Type B pancreatic cell (in vitro differentiated cells): ENCODE results near the gene LZTR1. TPM values are rescaled to one million over a fixed set of nuclear protein-coding genes. Genes with fewer than 3 reads are reported as not detected.
"Not testable (repeated sequence)": the region's sequence is repeated elsewhere in the genome, so short reads cannot be mapped to it uniquely, and the experiment has no call there.

Source experiments
- DNase-seq: peaks from one replicate; pipeline ENCODE4 v3.0.0; 2021; ENCODE audit warnings: mixed read lengths; ENCODE audit not compliant: unreplicated experiment; ENCODE audit errors: extremely low spot score
- H3K27ac Mint-ChIP-seq: 2 replicates; pipeline ENCODE4 v1.8.0; 2021; ENCODE audit warnings: mild to moderate bottlenecking, mixed read lengths
- H3K27me3 Mint-ChIP-seq: 2 replicates; pipeline ENCODE4 v1.8.0; 2021; ENCODE audit warnings: mixed read lengths
- H3K36me3 Mint-ChIP-seq: 2 replicates; pipeline ENCODE4 v1.8.0; 2021; ENCODE audit warnings: mixed read lengths
- H3K4me1 Mint-ChIP-seq: one replicate; pipeline ENCODE4 v1.8.0; 2021; ENCODE audit warnings: mixed read lengths; ENCODE audit not compliant: unreplicated experiment
- H3K4me3 Mint-ChIP-seq: 2 replicates; pipeline ENCODE4 v1.8.0; 2021; ENCODE audit warnings: mild to moderate bottlenecking, mixed read lengths
- H3K9me3 Mint-ChIP-seq: 2 replicates; pipeline ENCODE4 v1.8.0; 2021; ENCODE audit warnings: mixed read lengths
- CTCF ChIP-seq: fragments of 200-600 bp; sonication (generic); conservative IDR thresholded peaks from 2 replicates; pipeline ENCODE4 v1.5.0; 2021; ENCODE audit warnings: antibody characterized with exemption, mild to moderate bottlenecking
- total RNA-seq: library from RNA; stranded (reverse); gene quantifications from 2 replicates; pipeline ENCODE4 v1.2.1, GENCODE V29; 2021; ENCODE audit warnings: low replicate concordance

The LZTR1 gene
- total RNA-seq, 1 donor from 2014 or later: 102 TPM

DNA sequence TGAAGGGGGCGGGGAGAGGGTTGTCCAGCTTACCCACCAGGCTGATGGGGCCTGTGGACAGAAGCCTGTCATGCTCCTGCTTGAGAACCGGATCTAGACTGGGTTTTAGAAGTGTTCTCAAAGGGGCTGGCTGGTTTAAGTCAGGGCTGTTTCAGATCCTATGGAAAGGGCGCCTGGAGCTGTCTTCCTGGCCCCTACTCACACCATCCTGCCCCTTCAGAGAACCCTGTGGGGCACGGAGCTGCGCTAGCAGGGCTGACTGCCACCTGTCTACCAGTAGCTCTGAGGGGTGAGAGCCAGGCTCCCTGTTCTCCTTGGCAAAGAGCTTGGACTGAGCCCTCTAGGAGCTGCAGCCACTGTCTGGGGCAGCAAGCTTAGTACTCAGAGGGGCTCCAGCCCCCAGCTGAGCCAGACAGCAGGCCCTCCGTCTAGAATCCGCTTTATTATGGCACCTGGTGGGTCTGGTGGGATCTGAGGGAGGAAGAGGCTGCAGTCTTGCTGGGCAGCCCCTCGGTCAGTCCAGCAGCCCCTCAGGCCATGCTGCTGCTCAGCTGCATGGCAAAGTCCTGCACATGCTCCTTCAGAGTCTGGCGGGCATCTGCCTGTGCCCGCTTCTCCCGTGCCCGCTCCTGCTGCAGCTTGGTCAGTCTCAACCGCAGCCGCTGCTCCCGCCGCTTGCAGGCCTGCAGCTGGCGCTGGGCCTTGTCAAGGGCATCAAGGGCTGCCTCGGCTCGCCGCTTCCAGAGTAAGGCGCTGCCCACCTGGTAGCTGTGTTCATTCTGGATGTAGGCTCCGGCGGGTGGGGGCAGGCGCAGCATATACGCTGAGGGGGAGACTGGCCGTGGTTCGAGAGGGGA is 17.5 kb downstream of the LZTR1 start:
- TF ChIP-seq CTCF: no peak
- peaks cover 11% of the 10 kb centered on the region for H3K4me1 Mint-ChIP-seq

DNA sequence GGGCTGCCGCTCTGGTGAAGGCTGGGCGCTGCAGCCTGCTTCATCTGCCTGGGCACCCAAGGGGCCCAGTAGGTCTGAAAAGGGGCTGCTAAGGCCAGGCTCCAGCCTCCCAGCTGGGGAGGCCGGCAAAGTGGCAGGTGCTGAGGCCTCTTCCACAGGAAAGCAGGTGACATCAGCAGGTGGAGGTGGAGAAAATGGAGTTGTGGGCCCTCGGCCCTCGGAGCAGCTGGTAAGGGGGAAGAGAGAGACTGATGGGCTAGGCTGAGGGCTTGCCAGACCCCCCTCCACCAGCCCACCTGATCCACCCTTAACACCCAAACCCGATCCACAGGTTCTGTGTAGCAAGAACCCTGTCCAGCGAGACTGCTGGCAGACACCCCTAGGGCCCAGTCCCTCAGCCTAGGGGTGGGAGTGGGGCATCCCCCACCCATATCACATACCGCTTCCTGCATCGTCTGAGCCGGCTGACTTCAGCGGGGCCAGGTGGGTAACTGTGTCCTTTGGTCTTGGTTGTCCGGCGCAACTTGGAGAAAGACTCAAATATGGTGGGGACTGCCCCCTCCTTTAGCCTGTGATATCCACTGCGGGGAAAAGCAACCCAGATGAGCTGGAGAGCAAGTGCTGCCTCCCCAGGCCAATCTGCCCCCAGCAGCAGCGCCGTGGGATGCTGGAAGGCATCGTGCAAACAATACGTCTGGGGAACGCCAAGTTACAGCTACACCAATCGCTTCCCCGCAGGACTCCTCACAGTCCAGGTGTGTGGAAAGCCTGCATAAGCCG is 18.3 kb downstream of the LZTR1 start:
- Mint-ChIP-seq H3K27me3 (no peaks in the 10 kb centered on the region), H3K4me3 (peak overlapping the region; percentile 96), H3K36me3 (no peaks in the 10 kb centered on the region), H3K4me1 (peaks cover 11% of the 10 kb centered on the region), H3K9me3 (no peaks in the 10 kb centered on the region), H3K27ac (no peak overlapping the region)
- DNase-seq: peak; percentile 67
- no peak for TF ChIP-seq CTCF

More for the DNA sequence above, 17.5 kb downstream of the LZTR1 start:
- Mint-ChIP-seq H3K27me3 (no peaks in the 10 kb centered on the region), H3K9me3 (no peaks in the 10 kb centered on the region), H3K36me3 (no peaks in the 10 kb centered on the region), H3K4me3 (no peak overlapping the region), H3K27ac (no peak overlapping the region)
- DNase-seq: peak; percentile 68

DNA sequence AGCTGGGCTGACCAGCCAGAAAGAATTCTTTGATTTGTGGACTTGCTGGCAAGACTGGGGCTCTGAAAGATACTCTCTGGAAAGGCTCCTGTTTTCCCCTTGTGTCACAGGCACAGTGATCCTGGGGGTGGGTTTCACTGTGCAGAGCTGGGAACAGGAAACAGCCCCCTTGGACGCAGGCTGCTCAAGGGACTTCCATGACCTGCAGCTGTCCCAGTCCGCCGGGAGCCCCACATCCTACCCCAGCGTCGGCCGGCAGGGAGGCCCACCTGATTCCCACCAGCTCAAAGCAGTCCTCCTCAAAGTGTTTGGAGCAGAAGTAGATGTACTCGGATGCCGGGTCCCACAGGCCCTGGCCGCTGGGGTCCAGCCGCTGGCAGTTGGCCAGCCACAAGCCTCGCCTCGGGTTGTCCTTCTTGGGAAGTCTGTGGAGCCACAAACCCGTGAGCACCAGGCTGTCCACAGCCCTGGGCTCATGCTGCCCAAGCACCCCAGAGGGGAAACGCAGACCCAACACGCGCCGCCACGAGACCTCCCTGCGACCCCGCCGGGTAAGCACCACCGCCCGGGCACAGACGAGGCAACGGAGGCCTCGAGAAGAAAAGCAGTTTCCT is 19.0 kb downstream of the LZTR1 start:
- peak overlapping the region; percentile 97 for H3K27ac Mint-ChIP-seq
- no peaks in the 10 kb centered on the region for H3K36me3 Mint-ChIP-seq
- no peak for TF ChIP-seq CTCF
- H3K9me3 Mint-ChIP-seq: no peaks in the 10 kb centered on the region
- H3K4me3 Mint-ChIP-seq: peak overlapping the region; percentile 96
- H3K4me1 Mint-ChIP-seq: peaks cover 11% of the 10 kb centered on the region
- DNase-seq: no peak
- H3K27me3 Mint-ChIP-seq: no peaks in the 10 kb centered on the region

DNA sequence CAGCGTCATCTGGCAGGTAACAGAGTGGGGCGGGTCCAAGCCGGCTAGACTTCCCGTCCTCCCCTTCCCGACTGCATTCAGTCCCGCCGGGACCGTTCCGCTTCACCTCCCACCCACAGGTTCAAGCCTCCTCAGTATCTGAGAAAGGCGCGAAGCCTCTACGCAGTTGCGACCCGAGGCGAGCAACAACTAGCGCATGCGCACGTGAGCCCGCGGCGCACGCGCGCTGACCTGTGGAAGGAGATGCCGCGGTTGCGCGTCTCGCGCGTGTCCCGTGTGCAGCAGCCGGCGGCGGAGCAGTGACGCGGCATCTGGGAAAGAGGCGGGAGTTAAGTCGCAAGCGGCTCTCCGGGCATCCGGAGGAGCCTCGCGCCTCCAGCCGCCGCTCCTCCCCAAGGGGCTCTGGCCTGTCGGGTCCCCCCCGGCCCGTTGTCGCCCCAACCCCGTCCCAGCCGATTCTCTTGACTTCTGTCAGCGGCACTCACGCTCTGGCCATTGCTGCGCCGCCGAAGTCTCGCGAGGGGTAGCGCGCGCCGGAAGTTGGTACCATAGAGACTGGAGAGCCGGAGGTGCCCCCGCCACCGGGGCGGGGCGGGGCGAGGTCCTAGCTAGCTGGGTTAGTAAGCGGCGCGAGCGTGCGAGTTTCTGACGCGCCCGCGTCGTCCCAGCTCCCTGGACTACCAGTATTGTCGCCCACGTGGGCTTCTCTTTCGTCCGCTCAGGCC is 19.7 kb downstream of the LZTR1 start, which contains the start of gene THAP7:
Gene THAP7 (minus strand): TSS at position 518 of the 725 bp plus-strand sequence. CDS start 207 bp downstream, at position 311.
- H3K4me1 Mint-ChIP-seq: peaks cover 11% of the 10 kb centered on the region
- H3K27ac Mint-ChIP-seq: peak within 1 kb of the TSS; percentile 97
- no peak for TF ChIP-seq CTCF
- peak; percentile 96 for DNase-seq
- H3K4me3 Mint-ChIP-seq: peak within 1 kb of the TSS; percentile 96
- H3K36me3 Mint-ChIP-seq: no peaks in the 10 kb centered on the region
- no peaks in the 10 kb centered on the region for H3K27me3 Mint-ChIP-seq
- no peaks in the 10 kb centered on the region for H3K9me3 Mint-ChIP-seq

GRCh38 chr22:21003782-21004181 is 21.7 kb downstream of the LZTR1 start:
- Mint-ChIP-seq H3K27me3 (no peaks in the 10 kb centered on the region), H3K27ac (peak overlapping the region; percentile 97), H3K9me3 (no peaks in the 10 kb centered on the region), H3K4me1 (peaks cover 11% of the 10 kb centered on the region), H3K4me3 (peak overlapping the region; percentile 96), H3K36me3 (no peaks in the 10 kb centered on the region)
- TF ChIP-seq CTCF: no peak
- DNase-seq: no peak

- H3K4me3 Mint-ChIP-seq, H3K9me3 Mint-ChIP-seq, H3K27me3 Mint-ChIP-seq, H3K27ac Mint-ChIP-seq, H3K36me3 Mint-ChIP-seq, DNase-seq: not testable (repeated sequence)
- H3K4me1 Mint-ChIP-seq: peaks cover 10% of the 10 kb centered on the region
These were observed 27.1 kb downstream of the LZTR1 start for GRCh38 chr22:21009208-21009607.
